ENCODE results near the gene CPN2. TPM values are rescaled to one million over a fixed set of nuclear protein-coding genes. Genes with fewer than 3 reads are reported as not detected.

Gene CPN2
- polyA plus RNA-seq, 1 experiment, result not detected

GRCh38 chr3:194382892-194383223, 31.7 kb upstream of the CPN2 start:
- H3K36me3 ChIP-seq (ENCODE audit: control insufficient read depth, insufficient read depth, low read length), result no peaks in the 10 kb centered on the region
- H3K27me3 ChIP-seq (ENCODE audit: control insufficient read depth, insufficient read depth, low read length), result peaks cover 9% of the 10 kb centered on the region
- H3K4me3 ChIP-seq (ENCODE audit: low read depth, low read length), result no peak overlapping the region
- no peak for TF ChIP-seq CTCF (IDR thresholded peaks at IDR 0.05; ENCODE audit: insufficient read depth, low read depth, low read length)
- ChIA-PET POLR2A (interaction anchor here (0.6 kb wide), 1 partner anchor 9 kb away, joined by 6 read pairs; no protein-coding TSS in a partner anchor), CTCF (interaction anchor here (1.0 to 1.1 kb wide), 2 partner anchors 14 to 18 kb away, joined by 3 to 4 read pairs; no protein-coding TSS in a partner anchor)
- no peak for DNase-seq (ENCODE audit: low read depth)

GRCh38 chr3:194382196-194382891, 31.2 kb upstream of the CPN2 start:
- H3K36me3 ChIP-seq (ENCODE audit: control insufficient read depth, insufficient read depth, low read length), result no peaks in the 10 kb centered on the region
- no peak for TF ChIP-seq CTCF (IDR thresholded peaks at IDR 0.05; ENCODE audit: insufficient read depth, low read depth, low read length)
- no peak for DNase-seq (ENCODE audit: low read depth)
- POLR2A ChIA-PET, result no interaction called here
- no peak overlapping the region for H3K4me3 ChIP-seq (ENCODE audit: low read depth, low read length)
- CTCF ChIA-PET, result interaction anchor here (1.0 to 1.1 kb wide), 2 partner anchors 14 to 17 kb away, joined by 3 to 4 read pairs; no protein-coding TSS in a partner anchor
- H3K27me3 ChIP-seq (ENCODE audit: control insufficient read depth, insufficient read depth, low read length), result peaks cover 9% of the 10 kb centered on the region

GRCh38 chr3:194381460-194381875, 30.3 kb upstream of the CPN2 start:
- no peak for TF ChIP-seq CTCF (IDR thresholded peaks at IDR 0.05; ENCODE audit: insufficient read depth, low read depth, low read length)
- Histone ChIP-seq H3K4me3 (ENCODE audit: low read depth, low read length) (no peak overlapping the region), H3K27me3 (ENCODE audit: control insufficient read depth, insufficient read depth, low read length) (peaks cover 9% of the 10 kb centered on the region), H3K36me3 (ENCODE audit: control insufficient read depth, insufficient read depth, low read length) (no peaks in the 10 kb centered on the region)
- ChIA-PET CTCF (interaction anchor here (0.9 to 1.2 kb wide), 2 partner anchors 12 to 37 kb away, joined by 3 to 5 read pairs; partner anchors contain the start of gene LRRC15), POLR2A (no interaction called here)
- no peak for DNase-seq (ENCODE audit: low read depth)

GRCh38 chr3:194380326-194380725, 29.2 kb upstream of the CPN2 start:
- POLR2A ChIA-PET, result no interaction called here
- no peak for TF ChIP-seq CTCF (IDR thresholded peaks at IDR 0.05; ENCODE audit: insufficient read depth, low read depth, low read length)
- no peak for DNase-seq (ENCODE audit: low read depth)
- CTCF ChIA-PET, result interaction anchor here (1.1 kb wide), 1 partner anchor 14 kb away, joined by 3 read pairs; no protein-coding TSS in a partner anchor
- Histone ChIP-seq H3K27me3 (ENCODE audit: control insufficient read depth, insufficient read depth, low read length) (peaks cover 7% of the 10 kb centered on the region), H3K36me3 (ENCODE audit: control insufficient read depth, insufficient read depth, low read length) (no peaks in the 10 kb centered on the region), H3K4me3 (ENCODE audit: low read depth, low read length) (no peak overlapping the region)

GRCh38 chr3:194379651-194380050, 28.5 kb upstream of the CPN2 start:
- POLR2A ChIA-PET, result no interaction called here
- no peak for TF ChIP-seq CTCF (IDR thresholded peaks at IDR 0.05; ENCODE audit: insufficient read depth, low read depth, low read length)
- CTCF ChIA-PET, result interaction anchor here (1.1 to 3.3 kb wide), 3 partner anchors 15 to 35 kb away, joined by 3 to 13 read pairs (median 5); no protein-coding TSS in a partner anchor
- no peak overlapping the region for H3K4me3 ChIP-seq (ENCODE audit: low read depth, low read length)
- peaks cover 7% of the 10 kb centered on the region for H3K27me3 ChIP-seq (ENCODE audit: control insufficient read depth, insufficient read depth, low read length)
- H3K36me3 ChIP-seq (ENCODE audit: control insufficient read depth, insufficient read depth, low read length), result no peaks in the 10 kb centered on the region
- no peak for DNase-seq (ENCODE audit: low read depth)

Measured in BJ (cell line).